HEK293 (cell line): Measurements from ENCODE around the gene CDC42EP1.

ENCODE experiments used
- ATF2 ChIP-seq: fragments of 450-650 bp; formaldehyde crosslinking; IDR thresholded peaks from 2 replicates; pipeline ENCODE4 v1.5.1; 2016; ENCODE audit warnings: missing biosample characterization, missing genetic modification characterization, low read depth
- BCL11A ChIP-seq: fragments of 450-650 bp; formaldehyde crosslinking; IDR thresholded peaks from 2 replicates; pipeline ENCODE4 v1.5.1; 2016; ENCODE audit warnings: low read depth, missing biosample characterization, missing genetic modification characterization
- BCL11B ChIP-seq: fragments of 450-650 bp; formaldehyde crosslinking; IDR thresholded peaks from 2 replicates; pipeline ENCODE4 v1.5.1; 2016; ENCODE audit warnings: low read depth, missing biosample characterization, missing genetic modification characterization
- GLIS2 ChIP-seq: fragments of 450-650 bp; formaldehyde crosslinking; IDR thresholded peaks from 2 replicates; pipeline ENCODE4 v1.5.1; 2016; ENCODE audit warnings: missing biosample characterization, missing genetic modification characterization
- INSM2 ChIP-seq: fragments of 450-650 bp; formaldehyde crosslinking; IDR thresholded peaks from 2 replicates; pipeline ENCODE4 v1.5.1; 2016; ENCODE audit warnings: missing biosample characterization, missing genetic modification characterization
- KLF10 ChIP-seq: fragments of 450-650 bp; IDR thresholded peaks from 2 replicates; pipeline ENCODE4 v1.5.1; 2018; ENCODE audit warnings: missing biosample characterization, mild to moderate bottlenecking, missing genetic modification characterization
- KLF16 ChIP-seq: fragments of 450-650 bp; formaldehyde crosslinking; IDR thresholded peaks from 2 replicates; pipeline ENCODE4 v1.5.1; 2017; ENCODE audit warnings: missing biosample characterization, missing genetic modification characterization
- KLF8 ChIP-seq: fragments of 450-650 bp; formaldehyde crosslinking; IDR thresholded peaks from 2 replicates; pipeline ENCODE4 v1.5.1; 2016; ENCODE audit warnings: missing biosample characterization, missing genetic modification characterization
- SP2 ChIP-seq: fragments of 450-650 bp; formaldehyde crosslinking; IDR thresholded peaks from 2 replicates; pipeline ENCODE4 v1.5.1; 2016; ENCODE audit warnings: missing biosample characterization, missing genetic modification characterization
- TSHZ1 ChIP-seq: fragments of 450-650 bp; formaldehyde crosslinking; IDR thresholded peaks from 2 replicates; pipeline ENCODE4 v1.5.1; 2016; ENCODE audit warnings: missing biosample characterization, missing genetic modification characterization, borderline replicate concordance
- WT1 ChIP-seq: fragments of 450-650 bp; formaldehyde crosslinking; IDR thresholded peaks from 2 replicates; pipeline ENCODE4 v1.5.1; 2016; ENCODE audit warnings: missing biosample characterization, missing genetic modification characterization
- ZBTB10 ChIP-seq: fragments of 450-650 bp; formaldehyde crosslinking; IDR thresholded peaks from 2 replicates; pipeline ENCODE4 v1.5.1; 2016; ENCODE audit warnings: missing biosample characterization, missing genetic modification characterization
- ZBTB20 ChIP-seq: fragments of 450-650 bp; formaldehyde crosslinking; IDR thresholded peaks from 2 replicates; pipeline ENCODE4 v1.5.1; 2016; ENCODE audit warnings: missing biosample characterization, missing genetic modification characterization
- ZBTB49 ChIP-seq: fragments of 450-650 bp; formaldehyde crosslinking; IDR thresholded peaks from 2 replicates; pipeline ENCODE4 v1.5.1; 2016; ENCODE audit warnings: missing biosample characterization, missing genetic modification characterization, low read depth
- ZFHX2 ChIP-seq: fragments of 450-650 bp; formaldehyde crosslinking; conservative IDR thresholded peaks from 2 replicates; pipeline ENCODE4 v1.5.1; 2016; ENCODE audit warnings: missing biosample characterization, missing genetic modification characterization
- ZNF2 ChIP-seq: fragments of 450-650 bp; formaldehyde crosslinking; IDR thresholded peaks from 2 replicates; pipeline ENCODE4 v1.5.1; 2016; ENCODE audit warnings: missing biosample characterization, missing genetic modification characterization
- ZNF280D ChIP-seq: fragments of 450-650 bp; formaldehyde crosslinking; IDR thresholded peaks from 2 replicates; pipeline ENCODE4 v1.5.1; 2016; ENCODE audit warnings: missing biosample characterization, missing genetic modification characterization
- ZNF341 ChIP-seq: fragments of 450-650 bp; formaldehyde crosslinking; IDR thresholded peaks from 2 replicates; pipeline ENCODE4; 2016; ENCODE audit warnings: low read depth, missing biosample characterization, missing genetic modification characterization
- ZNF677 ChIP-seq: fragments of 450-650 bp; IDR thresholded peaks from 2 replicates; pipeline ENCODE4 v1.5.0; 2018; ENCODE audit warnings: missing biosample characterization, mild to moderate bottlenecking, missing genetic modification characterization, moderate library complexity
- ZNF76 ChIP-seq: fragments of 450-650 bp; formaldehyde crosslinking; IDR thresholded peaks from 2 replicates; pipeline ENCODE4; 2016; ENCODE audit warnings: low read depth, missing biosample characterization, missing genetic modification characterization, borderline replicate concordance
- ZNF768 ChIP-seq: fragments of 450-650 bp; formaldehyde crosslinking; IDR thresholded peaks from 2 replicates; pipeline ENCODE4 v1.5.1; 2018; ENCODE audit warnings: missing biosample characterization, mild to moderate bottlenecking, missing genetic modification characterization
- ZNF830 ChIP-seq: fragments of 450-650 bp; IDR thresholded peaks from 2 replicates; pipeline ENCODE4 v1.5.0; 2018; ENCODE audit warnings: missing biosample characterization, missing genetic modification characterization, low read depth, mild to moderate bottlenecking, moderate library complexity
- ZSCAN16 ChIP-seq: fragments of 450-650 bp; formaldehyde crosslinking; IDR thresholded peaks from 2 replicates; pipeline ENCODE4 v1.5.1; 2016; ENCODE audit warnings: missing biosample characterization, missing genetic modification characterization
- ZXDB ChIP-seq: fragments of 450-650 bp; formaldehyde crosslinking; IDR thresholded peaks from 2 replicates; pipeline ENCODE4 v1.5.1; 2016; ENCODE audit warnings: missing biosample characterization, missing genetic modification characterization

The CDC42EP1 gene

GRCh38 chr22:37560608-37561211 is 430 bp downstream of the CDC42EP1 start (continued):
- TF ChIP-seq ZNF768 (tag by site-specific recombination) (no peak), ZNF830 (tag by site-specific recombination) (no peak), ZBTB10 (tag by site-specific recombination) (peak; percentile 81), SP2 (tag by site-specific recombination) (peak; percentile 52), ZFHX2 (peak; percentile 88), ZNF677 (tag by site-specific recombination) (peak; percentile 35; the same call in 1 of the 2 replicates), ZNF341 (tag by site-specific recombination) (peak; percentile 62; the same call in 1 of the 2 replicates), KLF16 (tag by site-specific recombination) (peak; percentile 31; the same call in 1 of the 2 replicates), BCL11A (tag by site-specific recombination) (peak; percentile 38; the same call in 1 of the 2 replicates), WT1 (tag by site-specific recombination) (peak; percentile 21; the same call in 1 of the 2 replicates), ZSCAN16 (tag by site-specific recombination) (no peak), ZNF76 (tag by site-specific recombination) (peak; percentile 27; the same call in 1 of the 2 replicates), KLF10 (tag by site-specific recombination) (no peak), BCL11B (tag by site-specific recombination) (peak; percentile 77), ZXDB (tag by site-specific recombination) (peak; percentile 25; the same call in 1 of the 2 replicates), ATF2 (peak; percentile 74), ZNF2 (tag by site-specific recombination) (no peak), INSM2 (tag by site-specific recombination) (peak; percentile 71), ZNF280D (tag by site-specific recombination) (no peak), GLIS2 (tag by site-specific recombination) (peak; percentile 93), KLF8 (peak; percentile 56; the same call in 1 of the 2 replicates), TSHZ1 (tag by site-specific recombination) (0 out of 2 replicates have a peak, but pooled peaks have one; percentile 13), ZBTB20 (tag by site-specific recombination) (peak; percentile 88), ZBTB49 (no peak)
